ENCODE data around the gene TIMM17A.

The TIMM17A gene

DNA sequence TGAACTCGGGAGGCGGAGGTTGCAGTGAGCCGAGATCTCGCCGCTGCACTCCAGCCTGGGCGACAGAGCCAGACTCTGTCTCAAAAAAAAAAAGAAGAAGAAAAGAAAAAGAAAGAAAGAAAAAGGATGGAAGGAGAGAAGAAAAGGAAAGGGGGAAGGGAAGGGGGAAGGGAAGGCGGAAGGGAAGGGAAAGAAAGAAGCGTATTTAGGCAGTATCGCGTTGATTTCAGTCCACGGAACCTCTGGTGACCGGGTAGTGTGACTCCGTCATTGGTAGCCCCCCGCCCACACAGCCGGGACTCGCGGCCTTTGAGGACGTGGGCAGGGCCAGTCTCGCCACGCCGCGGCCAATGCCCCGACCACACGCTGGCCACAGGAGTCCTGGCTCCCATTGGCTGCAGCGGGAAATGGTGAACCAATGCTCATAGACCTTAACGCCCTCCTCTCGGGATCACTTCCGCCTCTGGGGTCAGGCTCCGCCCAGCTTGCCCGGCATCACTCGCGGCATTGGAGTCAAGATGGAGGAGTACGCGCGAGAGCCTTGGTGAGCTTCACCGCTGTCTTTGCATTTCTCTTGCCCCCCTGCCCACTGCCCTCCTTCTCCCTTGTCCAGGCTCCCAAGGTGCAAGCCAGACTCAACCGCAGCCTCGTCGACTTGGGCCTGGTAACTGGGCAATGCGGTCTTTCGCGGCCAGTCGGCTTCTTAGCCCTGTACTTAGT is at the start of gene TIMM17A:
Gene TIMM17A, plus strand, starts transcription at position 495 of the 720 bp plus-strand sequence. Its CDS starts 24 bp downstream, at position 519.
- peak; percentile 95 to 99 (median 98) for DNase-seq
- intact Hi-C loops (cut with DNase I), result loop anchor here (5.0 kb wide), 2 partner anchors 68 to 128 kb away; partner anchors contain the start of genes IPO9 and SHISA4

DNA sequence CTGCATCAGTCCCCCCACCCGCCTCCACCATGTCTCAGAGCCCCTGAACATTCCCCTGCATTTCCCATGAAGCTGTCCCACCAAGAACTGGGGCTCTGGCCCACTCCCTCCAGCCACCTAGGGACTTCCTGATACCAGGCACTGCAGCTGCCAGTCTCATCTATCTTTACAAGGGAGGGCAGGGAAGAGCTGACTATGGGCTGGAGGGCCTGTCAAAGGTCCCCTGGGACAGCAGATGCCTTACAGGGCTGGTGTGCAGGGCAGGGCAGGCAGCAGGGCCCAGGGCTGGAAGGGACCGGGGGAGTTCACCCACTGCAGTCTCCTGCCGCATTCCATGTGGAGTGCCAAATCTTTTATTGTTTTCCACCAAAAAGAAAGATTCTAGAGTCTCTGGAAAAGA is 49.0 kb upstream of the TIMM17A start:
- DNase-seq, result no peak
- intact Hi-C loops (cut with DNase I), result no loop called here

DNA sequence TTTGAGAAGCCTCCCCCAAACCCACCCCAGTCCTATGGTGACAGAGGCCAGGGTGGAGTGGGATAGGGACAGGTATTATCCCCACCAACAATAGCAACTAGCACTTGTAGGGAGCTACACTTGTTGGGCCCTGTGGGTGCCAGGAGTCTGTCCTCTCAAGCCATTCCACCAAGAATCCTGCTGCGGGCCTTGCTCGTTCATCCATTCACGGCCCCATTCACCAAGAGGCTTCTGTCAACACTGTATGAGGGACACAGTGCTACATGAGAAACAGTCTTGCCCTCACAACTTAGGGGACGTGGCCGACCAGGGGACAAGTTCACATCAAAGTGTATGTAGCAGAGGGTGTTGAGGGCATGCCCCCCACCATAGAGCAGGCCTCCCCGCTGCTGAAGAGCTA is 47.7 kb upstream of the TIMM17A start:
- intact Hi-C loops (cut with DNase I), result no loop called here
- no peak for DNase-seq

DNA sequence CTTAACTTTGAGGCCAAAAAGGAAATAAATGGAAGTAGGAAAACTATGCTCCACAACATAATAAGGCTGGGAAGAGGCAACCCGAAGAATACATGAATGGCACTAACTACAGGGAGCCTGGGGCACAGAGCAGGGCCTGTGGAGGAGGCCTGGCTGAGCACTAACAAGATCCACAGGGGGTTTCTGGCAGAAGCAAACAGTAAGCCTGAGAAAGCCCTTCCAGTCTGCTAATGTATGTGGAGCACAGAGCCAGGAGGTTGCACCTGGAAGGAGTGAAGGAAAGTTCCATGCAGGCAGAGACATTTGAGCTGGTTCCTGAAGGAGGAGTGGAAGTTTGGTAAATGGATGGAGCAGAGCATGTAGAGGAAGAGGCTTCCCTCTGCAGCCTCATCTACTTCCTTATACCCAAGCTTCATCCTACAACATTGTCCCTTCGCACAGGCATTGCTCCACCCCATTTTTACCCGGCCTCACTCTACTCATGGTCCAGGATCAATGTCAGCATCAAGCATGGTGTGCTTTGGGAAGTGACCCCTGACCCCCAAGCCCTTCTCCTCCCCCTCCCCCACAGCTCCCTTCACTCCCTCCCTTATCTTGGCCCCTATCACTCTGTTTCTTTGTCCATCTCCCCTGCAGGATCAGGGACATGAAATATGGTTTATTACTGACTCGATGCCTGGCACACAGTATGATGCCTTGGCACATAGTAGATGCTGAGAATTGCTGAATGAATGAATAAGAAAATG is 43.3 kb upstream of the TIMM17A start:
- intact Hi-C loops (cut with DNase I), result no loop called here
- no peak for DNase-seq

DNA sequence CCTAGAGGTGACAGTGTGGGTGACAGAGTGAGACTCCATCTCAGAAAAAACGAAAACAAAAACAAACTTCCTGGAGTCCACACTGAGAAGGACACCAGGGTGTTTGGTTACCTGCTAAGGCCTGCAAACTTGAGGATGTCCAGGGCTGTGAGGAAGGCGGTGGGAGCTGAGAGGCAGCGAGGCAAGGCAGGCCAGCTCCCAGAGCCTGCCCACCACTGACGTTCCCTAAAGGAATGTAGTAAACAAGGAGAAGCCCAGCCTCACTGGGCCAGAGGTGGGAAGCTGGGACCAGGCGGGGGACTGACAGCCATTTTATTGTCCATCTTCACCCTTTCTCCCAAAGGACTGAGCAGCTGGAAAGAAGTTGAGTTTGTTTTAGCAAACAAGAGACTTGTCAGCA is 42.5 kb upstream of the TIMM17A start:
- intact Hi-C loops (cut with DNase I), result no loop called here
- DNase-seq, result no peak

DNA sequence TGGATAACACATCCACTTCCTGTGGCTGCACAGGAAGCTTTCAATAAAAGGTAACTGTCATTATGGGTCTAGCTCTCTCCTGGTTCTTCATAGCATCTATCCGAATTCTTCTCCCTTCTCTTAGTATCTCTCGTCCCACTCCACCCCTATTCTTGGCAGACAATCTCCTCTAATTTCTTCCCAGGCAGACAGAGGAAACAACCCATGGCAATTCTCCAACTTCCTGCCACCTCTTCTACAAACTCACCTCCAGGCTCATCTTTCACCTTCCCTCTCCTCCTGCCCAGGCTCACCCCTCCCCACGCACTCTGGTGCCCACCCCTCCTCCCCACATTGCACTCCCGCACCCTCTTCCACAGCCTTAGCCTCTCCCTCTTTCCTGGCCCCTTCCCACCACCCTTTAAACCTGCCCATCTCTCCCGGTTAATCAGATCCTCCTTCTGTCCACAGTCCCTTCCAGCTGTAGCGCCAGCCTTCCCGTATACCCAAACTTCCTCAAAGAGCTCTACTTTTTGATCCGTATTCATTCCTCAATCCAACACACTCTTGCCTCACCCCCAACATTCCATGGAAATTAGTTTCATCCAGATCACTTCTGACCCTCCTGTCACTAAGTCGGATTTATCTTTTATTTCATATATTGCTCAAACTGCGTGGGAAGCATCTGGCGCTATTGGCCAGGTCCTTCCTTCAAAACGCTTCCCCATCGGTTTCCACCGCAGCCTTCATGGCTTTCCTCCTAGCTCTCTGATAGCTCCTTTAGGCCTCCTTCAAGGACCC is 40.7 kb upstream of the TIMM17A start:
- intact Hi-C loops (cut with DNase I), result no loop called here
- DNase-seq, result peak in 1 of 42 donors; percentile 0

DNA sequence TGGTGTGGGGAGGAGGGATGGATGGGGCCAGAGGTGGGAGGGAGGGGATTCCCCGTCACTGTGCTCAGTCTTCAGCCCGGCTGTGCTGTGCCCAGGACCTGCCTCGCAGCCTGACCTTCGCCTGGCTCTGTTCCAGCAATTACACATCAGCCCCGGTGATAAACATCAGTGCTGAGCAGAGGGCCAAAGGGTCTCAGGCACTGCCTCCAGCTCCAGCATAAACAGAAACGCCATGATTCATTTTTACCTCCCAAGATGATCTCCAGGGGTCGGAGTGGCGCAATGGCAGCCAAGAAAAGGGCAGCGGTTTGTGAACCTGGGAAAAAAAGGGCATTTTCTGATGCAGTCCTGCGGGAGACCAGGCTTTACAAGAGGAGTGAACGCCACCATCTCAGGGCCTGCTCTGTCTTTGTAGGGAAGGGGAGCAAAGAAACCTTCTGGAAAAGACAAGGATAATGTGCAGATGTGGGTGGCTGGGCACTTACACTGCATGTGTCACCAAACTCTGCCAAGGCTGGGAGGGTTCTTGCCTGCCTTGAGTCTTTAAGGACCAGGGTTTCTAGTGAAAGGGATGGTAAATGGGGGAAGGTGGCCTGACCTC is 38.6 kb upstream of the TIMM17A start:
- peak in 1 of 42 donors; percentile 5 for DNase-seq
- intact Hi-C loops (cut with DNase I), result no loop called here

DNA sequence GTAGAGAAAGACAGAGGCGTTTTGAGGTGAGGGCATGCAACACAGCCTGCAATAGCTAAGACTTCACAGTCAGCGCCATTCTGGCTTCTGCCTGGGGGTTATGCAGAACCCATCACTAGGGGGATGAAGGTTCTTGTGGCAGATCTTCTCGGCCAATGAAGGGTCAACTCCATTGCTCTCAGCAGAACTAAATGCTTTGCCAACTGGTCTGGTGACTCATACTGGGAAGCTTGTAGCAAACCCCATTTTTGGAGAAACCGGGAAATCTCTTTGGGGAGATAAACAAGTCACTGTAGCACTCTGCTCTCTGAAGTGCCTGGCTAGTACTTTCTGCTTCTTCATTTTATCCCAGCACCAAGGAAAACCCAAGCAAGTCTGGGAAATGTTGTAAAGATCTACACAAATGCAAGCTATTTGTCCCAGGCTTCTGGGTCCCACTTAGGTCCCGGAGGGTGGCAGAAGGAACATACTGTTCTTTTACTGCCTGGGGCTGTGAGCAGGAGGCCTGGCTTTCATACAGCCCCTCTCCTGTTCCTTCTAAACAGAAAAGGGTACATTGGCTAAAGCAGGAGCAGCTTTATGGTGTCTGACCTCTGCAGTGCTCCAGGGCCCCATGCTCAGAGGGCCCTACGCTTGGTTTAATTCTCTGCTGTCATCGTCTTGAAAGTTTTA is 37.8 kb upstream of the TIMM17A start:
- peak in 1 of 42 donors; percentile 49 for DNase-seq
- intact Hi-C loops (cut with DNase I), result no loop called here

DNA sequence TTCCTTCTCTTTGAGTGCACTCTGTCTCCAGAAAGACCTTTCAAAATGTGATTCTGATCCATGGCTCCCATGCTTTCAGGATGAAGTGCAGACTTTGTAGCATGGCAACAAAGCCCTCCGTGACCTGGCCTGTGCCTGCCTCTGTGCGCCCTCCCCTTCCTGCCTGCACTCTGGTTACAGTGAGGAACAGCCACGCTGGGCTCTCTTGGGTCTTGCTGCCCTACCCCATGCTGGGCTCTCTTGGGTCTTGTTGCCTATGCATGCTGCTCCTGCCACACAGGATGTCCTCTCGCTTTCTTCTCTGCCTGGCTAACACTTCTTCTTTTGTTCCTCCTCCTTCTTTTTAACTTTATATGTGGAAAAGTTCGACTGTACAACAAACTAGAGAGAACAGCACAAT is 37.0 kb upstream of the TIMM17A start:
- DNase-seq, result no peak
- intact Hi-C loops (cut with DNase I), result no loop called here

DNA sequence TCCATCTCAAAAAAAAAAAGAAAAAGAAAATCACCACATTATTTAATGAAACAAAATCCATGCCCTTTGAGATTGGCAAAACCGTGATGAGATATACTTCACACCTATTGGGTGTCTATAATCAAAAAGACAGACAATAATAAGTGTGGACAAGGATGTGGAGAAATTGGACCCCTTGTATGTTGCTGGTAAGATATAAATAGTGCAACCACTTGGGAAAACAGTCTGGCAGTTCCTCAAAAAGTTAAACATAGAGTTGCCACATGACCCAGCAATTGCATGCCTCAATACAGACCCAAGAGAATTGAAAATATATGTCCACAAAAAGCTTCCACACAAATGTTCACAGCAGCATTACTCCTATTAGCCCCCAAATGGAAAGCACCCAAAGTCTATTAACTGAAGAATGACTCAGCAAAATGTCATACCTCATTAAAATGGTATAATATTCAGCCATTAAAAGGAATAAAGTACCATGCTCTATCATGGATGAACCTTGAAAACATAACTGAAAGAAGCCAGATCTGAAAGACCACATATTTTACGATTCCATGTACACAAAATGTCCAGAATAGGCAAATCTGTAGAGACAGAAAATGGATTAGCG is 33.2 kb upstream of the TIMM17A start:
- intact Hi-C loops (cut with DNase I), result no loop called here
- DNase-seq, result no peak

DNA sequence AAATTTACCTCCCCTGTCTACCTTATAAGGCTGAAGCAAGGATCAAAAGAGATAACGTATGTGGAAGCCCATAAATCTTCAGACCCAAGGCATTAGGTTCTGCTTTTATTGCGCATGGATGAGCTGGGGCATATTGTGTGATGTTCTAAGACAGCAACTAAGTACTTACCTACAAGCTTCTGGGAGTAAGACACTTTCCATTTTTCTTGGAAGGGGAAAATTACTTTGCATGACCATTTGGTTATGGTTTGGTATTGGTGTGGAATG is 30.1 kb upstream of the TIMM17A start:
- intact Hi-C loops (cut with DNase I), result no loop called here
- DNase-seq, result no peak

DNA sequence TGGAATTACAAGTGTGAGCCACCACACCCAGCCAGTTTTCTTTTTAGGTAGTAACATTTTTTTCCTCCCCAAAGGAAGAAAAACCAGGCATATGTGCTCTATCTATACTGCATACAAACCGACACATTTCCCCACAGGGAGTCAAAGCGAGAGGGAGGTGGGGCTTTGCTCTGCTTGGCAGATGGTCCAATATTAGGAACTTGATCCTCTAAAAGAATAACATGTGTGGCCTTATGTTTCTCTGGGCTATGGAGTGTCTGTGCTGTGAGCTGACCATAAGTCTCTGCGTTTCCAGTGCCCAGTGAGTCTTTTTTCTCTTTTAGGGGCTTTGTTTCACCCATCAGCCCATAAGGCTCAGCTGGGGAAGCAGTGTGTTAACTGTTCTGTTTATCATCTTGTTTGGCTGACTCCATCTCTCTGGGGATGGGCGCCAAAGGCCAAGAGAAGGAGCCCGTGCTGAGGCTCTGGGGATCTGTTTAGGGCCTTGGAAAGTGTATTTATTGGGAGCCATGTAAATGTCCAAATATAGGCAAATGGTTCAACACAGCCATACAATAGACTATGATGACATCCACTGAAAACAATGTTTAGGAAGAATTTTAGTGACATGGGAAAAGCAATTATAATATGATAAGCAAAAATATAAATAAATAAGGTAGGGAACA is 29.2 kb upstream of the TIMM17A start:
- no peak for DNase-seq
- intact Hi-C loops (cut with DNase I), result no loop called here

DNA sequence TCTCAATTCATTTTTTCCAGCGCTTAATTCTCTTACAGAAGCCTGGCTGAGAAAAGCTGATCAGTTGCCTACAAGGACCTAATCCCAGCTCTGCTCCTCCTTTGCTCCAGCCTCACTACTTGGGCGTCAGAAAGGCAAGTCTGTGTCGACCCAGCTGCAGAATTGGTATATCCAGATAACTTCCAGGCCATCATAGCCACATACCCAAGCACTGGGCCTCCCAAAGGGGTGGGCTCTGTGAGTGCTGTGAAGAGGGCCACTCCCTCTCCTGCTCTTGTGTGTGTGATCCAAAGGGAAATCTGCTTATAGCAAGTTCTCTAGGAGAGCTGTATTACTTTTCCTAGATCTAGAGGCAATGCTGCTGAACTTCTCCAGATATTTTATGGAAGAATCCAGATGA is 27.0 kb upstream of the TIMM17A start:
- no peak for DNase-seq
- intact Hi-C loops (cut with DNase I), result no loop called here

DNA sequence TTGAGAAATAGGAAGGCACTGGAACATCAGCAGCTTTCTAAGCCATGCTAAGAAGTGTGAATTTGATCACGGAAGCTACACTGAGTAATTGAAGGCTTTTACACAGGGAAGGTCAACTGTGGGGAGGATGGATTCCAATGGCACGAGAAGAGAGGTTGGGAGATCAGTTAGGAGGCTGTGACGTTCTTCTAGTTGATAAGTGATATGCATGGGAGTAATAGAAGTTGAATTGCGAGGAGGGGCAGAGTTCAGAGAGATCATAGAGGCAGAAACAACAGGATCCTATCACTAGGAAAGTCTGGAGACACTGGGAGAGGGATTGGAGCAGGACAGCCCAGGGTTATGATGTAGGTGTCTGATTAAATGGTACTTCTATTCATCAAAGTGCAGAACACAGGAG is 25.2 kb upstream of the TIMM17A start:
- intact Hi-C loops (cut with DNase I), result no loop called here
- no peak for DNase-seq

DNA sequence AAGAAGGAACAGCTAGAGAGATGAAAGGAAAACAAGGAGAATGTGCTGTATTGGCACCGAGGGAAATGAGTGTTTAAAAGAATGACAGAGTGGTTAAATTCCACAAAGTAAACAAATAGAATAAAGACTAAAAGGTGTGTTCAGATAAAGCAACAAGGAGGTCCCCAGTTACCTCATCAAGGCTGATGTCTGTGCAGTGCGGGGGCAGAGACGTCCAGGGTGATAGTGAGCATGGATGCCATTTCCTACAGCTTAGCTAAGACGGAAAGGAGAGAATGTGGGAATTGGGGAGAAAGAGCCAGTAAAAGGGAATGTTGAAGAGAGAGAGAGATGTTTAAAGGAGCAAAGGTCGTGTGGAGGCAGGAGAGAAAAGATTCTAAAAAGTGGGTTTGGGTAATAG is 24.5 kb upstream of the TIMM17A start:
- intact Hi-C loops (cut with DNase I), result no loop called here
- DNase-seq, result no peak

DNA sequence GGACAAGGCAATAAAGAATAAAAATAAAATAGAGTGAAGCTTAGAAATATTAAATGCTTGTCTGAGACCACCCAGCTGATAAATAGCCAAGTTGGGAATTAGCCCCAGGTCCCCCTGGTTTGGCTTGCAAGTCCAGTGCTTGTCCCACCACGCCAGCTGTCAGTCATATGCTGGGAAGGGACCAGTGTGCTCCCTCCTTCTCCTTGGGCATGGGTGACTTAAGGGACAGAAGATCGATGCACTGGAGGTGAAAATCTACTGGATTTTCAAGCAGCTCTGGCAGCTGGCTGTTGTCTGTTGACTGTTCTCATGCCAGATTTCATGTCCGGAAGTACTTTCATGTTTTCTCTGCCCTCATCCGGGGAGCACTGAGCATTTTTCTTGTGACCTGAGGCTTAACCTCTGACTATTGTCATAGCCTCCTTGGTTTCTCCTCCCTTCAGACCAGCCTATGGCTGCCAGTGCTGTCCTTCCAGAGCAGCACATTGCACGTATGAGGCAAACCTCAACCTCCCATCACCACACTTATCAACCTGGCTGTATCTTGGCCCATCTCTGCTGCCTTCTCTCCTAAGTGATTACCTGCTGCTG is 21.4 kb upstream of the TIMM17A start:
- intact Hi-C loops (cut with DNase I), result no loop called here
- no peak for DNase-seq

DNA sequence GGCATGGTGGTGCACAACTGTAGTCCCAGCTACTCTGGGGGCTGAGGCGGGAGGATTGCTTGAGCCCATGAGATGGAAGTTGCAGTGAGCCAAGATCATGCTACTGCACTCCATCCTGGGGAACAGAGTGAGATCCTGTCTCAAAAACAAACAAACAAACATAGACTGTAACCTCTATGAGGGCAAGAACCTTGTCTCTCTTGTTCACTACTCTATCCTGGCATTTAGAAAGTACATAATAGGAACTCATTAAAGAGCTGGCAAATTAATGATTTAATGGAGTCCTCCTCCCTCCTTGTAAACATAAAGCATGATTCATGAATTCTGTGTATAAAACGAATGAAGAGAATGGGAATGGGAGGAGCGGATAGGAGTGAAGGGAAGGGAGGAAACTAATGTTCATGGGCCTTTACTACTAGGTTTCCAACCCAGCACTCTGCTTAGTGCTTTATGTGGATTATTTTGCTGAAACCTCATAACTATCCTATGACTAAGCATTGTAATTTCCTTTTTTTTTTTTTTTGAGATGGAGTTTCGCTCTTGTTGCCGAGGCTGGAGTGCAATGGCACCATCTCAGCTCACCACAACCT is 17.6 kb upstream of the TIMM17A start:
- intact Hi-C loops (cut with DNase I), result no loop called here
- no peak for DNase-seq

All from head of caudate nucleus (tissue), 42 donors.